Measurements from ENCODE around the gene EPS8.

The EPS8 gene

DNA sequence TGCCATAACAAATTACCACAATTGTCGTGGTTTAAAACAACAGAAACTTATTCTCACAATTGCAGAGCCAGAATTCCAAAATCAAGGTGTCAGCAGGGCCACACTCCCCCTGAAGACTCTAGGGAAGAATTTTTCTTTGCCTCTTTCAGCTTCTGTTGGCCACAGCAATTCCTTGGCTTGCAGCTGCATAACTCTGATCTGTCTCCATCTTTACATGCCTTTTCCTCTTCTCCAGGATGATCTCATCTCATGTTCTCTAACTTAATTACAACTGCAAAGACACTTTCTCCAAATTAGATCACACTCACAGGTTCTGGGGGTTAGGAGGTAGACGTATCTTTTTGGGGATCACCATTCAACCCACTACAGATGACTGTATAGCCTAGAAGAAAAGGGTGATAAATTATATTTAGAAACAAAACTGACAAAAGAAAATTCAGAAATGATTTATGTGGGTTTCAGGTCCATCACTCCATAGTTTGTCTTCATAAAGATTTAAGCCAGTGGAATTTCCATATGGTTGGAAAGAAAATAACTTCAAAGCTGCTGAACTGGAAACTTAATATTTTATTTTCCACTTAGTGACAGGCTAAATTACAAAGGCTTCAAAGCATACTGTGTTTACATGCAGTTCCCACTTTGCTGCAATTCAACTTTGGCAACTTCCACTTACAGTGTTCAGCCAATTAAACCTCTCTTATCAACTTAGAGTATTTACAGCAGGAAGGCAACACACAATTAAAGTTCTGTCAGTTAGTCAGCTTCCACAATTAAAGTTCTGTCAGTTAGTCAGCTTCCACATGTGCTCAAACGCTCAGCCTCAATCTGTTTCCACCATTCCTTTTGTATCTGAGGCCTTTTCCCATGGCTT, 213.3 kb downstream of the EPS8 start:
- no peak for DNase-seq (ENCODE audit: low spot score)
- TF ChIP-seq, protein P1, sequence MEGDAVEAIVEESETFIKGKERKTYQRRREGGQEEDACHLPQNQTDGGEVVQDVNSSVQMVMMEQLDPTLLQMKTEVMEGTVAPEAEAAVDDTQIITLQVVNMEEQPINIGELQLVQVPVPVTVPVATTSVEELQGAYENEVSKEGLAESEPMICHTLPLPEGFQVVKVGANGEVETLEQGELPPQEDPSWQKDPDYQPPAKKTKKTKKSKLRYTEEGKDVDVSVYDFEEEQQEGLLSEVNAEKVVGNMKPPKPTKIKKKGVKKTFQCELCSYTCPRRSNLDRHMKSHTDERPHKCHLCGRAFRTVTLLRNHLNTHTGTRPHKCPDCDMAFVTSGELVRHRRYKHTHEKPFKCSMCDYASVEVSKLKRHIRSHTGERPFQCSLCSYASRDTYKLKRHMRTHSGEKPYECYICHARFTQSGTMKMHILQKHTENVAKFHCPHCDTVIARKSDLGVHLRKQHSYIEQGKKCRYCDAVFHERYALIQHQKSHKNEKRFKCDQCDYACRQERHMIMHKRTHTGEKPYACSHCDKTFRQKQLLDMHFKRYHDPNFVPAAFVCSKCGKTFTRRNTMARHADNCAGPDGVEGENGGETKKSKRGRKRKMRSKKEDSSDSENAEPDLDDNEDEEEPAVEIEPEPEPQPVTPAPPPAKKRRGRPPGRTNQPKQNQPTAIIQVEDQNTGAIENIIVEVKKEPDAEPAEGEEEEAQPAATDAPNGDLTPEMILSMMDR (IDR thresholded peaks at IDR 0.05; ENCODE audit: extremely low read depth, missing control alignments), result no peak

DNA sequence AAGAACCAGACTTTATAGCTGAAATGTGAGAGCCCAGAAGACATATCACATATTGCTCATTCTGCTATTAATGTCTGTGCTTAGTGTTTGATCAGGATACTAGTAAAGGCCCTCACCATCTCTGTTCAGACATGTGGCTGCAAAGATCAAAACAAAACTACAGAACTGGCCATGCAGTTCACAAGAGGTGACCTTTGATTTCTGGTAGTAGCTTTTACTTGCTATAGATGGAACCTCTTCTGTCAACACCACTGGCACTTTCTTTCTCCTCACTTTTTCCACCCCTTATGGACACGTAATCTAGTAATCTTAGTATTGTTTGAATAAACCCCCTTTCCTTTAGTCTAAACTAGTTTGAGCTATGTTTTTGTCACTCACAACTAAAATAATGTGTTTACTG, 214.8 kb downstream of the EPS8 start:
- TF ChIP-seq, protein P1 (IDR thresholded peaks at IDR 0.05; ENCODE audit: extremely low read depth, missing control alignments), result no peak
- no peak for DNase-seq (ENCODE audit: low spot score)
